ENCODE results near the gene PIP4P1. TPM values are rescaled to one million over a fixed set of nuclear protein-coding genes. Genes with fewer than 3 reads are reported as not detected.

The PIP4P1 gene
- total and polyA plus RNA-seq, 2 of the 8 experiments (the other 6 are each of a cell fraction or from before 2014, with no cell fraction given), result 29.5 to 60.0 TPM

- TF ChIP-seq EGR1 (IDR thresholded peaks at IDR 0.05; ENCODE audit: borderline replicate concordance, low read depth, low read length), result no peak
- no peak for TF ChIP-seq HDAC6 (IDR thresholded peaks at IDR 0.05; ENCODE audit: low read depth, low read length)
- no peak for TF ChIP-seq KDM1A (IDR thresholded peaks at IDR 0.05; ENCODE audit: borderline replicate concordance, low read length)
- TF ChIP-seq TBP (IDR thresholded peaks at IDR 0.05; ENCODE audit: low read depth, low read length), result no peak
- no peak for TF ChIP-seq POU5F1 (IDR thresholded peaks at IDR 0.05; ENCODE audit: low read depth, low read length)
- TF ChIP-seq EZH2 (IDR thresholded peaks at IDR 0.05; ENCODE audit: low read depth, low read length, severe bottlenecking), result no peak
- no peak for TF ChIP-seq TCF12 (IDR thresholded peaks at IDR 0.05; ENCODE audit: low read depth, low read length)
- TF ChIP-seq FOSL1 (IDR thresholded peaks at IDR 0.05; ENCODE audit: insufficient read depth, low read depth, low read length), result no peak
Observed at GRCh38 chr14:20482382-20482781, 21.1 kb upstream of the PIP4P1 start (continued).
